HG03108 (cell line): ENCODE results near the gene NTM.

Source experiments
- ATAC-seq: cut with Tn5 transposase; IDR thresholded peaks from one replicate; pipeline ENCODE4 v1.9.1; 2021; ENCODE audit warnings: moderate library complexity; ENCODE audit not compliant: unreplicated experiment

NTM gene

GRCh38 chr11:131710511-131710910 lies 340.1 kb downstream of the NTM start:
- ATAC-seq, result no peak

DNA sequence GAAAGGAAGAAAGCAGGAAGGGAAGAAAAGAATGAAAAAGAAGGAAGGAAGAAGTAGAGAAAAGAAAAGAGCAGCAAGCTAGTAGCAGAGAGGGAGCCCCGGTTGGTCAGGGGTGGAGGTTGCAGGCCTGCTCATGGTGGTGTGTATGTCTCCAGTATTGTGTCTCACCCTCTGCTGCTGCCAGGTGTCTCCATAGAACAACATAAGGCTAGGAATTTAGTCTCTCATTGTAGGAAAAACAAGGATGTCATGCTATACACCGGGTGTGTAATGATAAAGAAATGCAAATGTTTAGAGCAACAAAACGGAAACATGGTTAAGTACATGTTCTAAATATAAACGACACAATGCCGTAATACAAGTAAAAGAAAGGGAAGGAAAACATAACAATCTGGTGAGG lies 342.5 kb downstream of the NTM start:
- no peak for ATAC-seq

GRCh38 chr11:131713529-131714134 lies 343.2 kb downstream of the NTM start:
- ATAC-seq, result no peak

- no peak for ATAC-seq
Measured at GRCh38 chr11:131717616-131718015, 347.2 kb downstream of the NTM start.

DNA sequence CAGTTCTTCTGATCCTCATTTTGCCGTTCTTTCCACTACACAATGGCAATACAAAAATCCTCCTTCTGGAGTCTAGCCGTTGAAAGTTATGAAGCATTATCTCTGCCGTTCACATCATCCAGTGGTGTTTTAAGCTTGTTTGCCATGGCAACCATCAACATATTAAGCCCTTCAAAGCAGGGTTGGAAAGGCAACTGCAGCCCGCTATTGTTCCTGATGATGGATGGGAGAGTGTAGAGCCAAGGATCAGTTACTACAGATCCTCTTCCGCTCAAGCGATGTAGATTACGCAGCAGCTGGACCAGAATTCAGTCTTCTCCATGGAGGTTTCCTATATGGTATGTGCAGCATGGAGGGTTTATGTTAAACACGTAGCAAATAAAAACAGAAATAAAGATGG lies 352.7 kb downstream of the NTM start:
- ATAC-seq, result no peak

DNA sequence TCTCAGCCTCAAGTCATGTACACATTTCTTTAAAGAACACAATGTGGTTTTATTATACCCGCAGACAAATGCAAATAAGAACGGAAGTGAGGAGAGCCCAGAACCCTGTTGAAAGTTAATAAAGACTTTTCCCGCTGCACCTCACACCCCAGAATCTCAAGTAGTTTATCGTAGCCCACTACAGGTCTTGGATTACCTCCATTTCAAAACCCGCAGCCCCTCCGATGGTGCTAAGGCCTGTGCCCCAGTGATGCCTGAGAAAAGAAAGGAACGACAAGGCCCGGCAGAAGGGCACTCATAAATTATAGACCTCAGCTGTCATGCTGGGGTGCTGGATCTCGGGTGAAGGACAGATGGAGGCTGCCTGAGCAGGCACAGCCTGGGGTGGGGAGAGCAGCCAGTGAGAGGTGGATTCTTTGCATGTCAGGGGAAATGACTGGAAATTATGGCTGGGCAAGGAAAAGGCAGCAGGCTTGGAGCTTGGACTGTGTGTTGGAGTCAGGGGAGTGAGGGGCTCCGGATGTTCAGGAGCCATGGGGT lies 354.1 kb downstream of the NTM start:
- ATAC-seq, result no peak

DNA sequence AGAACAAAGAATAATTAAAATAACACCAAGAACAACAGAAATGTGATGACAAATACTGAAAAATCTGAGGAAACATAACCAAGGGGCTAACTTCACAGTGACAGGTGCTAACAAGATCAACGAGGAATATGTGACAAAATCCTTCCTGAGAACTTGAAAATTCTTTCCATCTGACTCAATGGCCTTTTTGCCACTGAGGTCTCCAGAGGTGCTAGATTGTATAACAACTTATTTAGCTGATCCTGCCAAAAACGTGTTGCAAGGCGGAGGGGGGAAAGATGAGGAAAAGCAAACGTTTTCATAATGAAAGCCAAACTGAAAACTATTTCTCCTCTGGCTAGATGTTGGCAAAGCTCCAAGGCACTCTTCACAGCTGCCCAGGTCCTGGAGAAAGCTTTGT lies 364.5 kb downstream of the NTM start:
- ATAC-seq, result no peak

DNA sequence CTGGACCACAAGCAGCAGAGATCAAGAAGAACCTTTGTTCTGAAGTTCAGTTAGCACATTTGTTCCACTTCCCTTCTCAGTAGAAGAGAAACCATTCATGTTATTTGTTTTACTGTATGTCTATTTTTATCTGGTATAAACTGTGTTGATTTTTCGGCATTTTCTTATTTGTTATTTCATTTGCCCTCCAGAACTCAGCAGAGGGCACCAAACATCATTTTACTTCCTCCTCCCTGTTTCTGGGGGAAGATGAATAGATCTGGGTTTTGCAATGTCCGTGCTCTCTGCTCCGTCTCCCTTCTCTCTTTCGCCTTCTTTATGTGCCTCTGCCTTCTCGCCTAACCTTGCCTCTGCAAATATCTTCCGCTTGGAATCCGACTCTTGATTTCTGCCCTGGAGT lies 366.9 kb downstream of the NTM start:
- ATAC-seq, result no peak

DNA sequence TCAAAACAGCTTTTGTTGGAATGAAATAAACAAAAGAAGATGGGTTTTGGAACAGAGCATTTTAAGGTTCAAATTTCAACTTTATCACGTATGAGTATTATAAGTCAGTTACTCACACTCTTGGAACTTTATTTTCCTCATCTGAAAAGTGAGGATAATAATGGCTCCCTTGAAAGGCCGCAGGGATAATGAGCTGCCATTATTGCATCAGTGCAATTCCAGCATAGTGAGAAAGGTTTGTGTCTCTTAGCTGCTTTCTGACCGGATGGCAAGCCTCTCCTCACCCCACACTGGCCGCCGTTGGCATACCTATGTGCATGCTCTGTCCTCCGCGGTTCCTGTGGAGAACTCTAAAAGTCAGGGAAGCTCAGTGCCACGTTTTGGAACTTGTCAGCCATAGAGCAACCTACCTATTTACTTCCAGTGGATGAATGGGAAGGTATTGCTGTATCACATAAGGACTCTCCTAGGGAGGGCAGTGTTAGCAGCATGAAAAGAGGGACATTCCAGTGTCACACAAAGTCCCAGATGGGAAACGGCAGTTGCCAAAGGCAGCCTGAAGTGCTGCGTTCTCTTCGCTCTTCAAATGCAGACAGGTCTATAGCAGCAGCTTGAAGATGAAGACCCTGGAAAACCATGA lies 368.9 kb downstream of the NTM start:
- no peak for ATAC-seq

- no peak for ATAC-seq
Measured at GRCh38 chr11:131744847-131745246, 374.4 kb downstream of the NTM start.

- no peak for ATAC-seq
Measured at GRCh38 chr11:131745405-131745804, 375.0 kb downstream of the NTM start.

DNA sequence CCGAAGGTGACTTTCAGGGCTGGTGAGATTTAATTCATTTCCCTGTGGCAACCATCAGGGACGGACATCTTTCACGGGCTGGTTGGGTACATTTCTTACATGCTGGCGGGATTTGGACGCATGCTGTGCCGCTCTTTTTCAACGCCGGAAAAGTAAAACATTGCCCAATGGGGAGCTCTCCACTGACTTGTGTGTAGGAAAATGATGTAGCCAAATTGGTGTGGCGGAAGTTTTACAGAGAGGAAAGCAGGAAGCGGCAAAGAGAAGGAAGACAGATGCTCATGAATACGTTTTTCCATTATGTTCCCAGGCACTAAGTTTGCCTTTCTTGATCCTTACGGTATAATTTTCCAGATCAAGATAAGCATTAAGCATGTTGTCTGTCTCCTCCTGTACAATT lies 375.8 kb downstream of the NTM start:
- ATAC-seq, result no peak

- ATAC-seq, result no peak
Measured at GRCh38 chr11:131748151-131749050, 378.0 kb downstream of the NTM start.

DNA sequence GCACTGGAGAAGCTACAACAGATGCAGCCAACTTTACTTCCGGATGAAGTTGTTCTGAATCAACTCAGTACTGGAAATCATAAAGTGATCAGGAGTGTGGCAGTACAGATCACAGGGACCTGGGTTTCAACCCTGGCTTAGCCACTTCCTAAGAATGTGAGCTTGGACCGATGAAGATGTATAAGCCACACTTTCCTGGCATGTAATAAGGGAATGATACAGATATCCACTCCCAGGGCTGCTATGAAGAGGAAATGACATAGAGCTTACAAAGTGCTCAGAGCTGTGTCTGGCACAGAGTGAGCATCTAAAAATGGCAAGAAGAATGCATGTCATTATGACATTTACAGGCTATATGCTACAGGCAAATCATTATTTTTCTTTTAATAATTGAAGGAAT lies 378.7 kb downstream of the NTM start:
- no peak for ATAC-seq

- no peak for ATAC-seq
Measured at GRCh38 chr11:131750152-131750551, 379.7 kb downstream of the NTM start.

DNA sequence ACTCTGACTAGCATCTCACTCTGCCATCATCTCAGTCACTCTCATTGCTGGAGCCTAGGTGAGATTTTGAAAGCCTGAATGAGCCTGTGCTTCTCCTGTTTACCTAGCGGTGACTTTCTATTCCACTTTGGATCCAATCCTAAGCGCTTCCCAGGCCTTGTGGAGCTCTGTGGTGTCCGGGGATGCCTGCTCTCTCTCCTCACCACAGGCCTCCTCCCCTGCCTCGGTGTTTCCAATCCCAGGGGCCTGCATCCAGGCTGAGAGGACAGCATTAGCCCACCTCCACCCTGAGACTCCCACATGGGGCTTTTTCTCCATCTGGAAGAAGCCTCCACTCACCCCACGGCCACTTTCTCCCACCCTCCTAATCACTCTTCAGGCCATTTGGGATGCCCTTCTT lies 380.3 kb downstream of the NTM start:
- ATAC-seq, result no peak

DNA sequence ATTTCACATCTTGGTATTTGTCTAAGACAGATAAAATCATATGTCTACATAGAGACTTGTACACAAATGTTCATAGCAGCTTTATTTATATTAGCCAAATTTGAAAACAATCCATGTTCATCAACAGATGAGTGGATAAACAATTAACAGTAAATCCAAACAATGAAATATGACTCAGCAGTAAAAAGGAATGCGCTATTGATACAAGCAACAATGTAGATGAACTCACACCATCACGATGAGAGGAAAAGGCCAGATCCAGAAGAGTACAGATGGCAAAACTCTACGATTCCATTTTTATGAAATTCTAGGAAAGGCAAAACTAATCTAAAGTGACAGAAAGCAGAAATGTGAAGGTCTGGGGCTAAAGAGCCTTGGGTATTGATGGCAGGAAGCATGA lies 384.3 kb downstream of the NTM start:
- no peak for ATAC-seq

DNA sequence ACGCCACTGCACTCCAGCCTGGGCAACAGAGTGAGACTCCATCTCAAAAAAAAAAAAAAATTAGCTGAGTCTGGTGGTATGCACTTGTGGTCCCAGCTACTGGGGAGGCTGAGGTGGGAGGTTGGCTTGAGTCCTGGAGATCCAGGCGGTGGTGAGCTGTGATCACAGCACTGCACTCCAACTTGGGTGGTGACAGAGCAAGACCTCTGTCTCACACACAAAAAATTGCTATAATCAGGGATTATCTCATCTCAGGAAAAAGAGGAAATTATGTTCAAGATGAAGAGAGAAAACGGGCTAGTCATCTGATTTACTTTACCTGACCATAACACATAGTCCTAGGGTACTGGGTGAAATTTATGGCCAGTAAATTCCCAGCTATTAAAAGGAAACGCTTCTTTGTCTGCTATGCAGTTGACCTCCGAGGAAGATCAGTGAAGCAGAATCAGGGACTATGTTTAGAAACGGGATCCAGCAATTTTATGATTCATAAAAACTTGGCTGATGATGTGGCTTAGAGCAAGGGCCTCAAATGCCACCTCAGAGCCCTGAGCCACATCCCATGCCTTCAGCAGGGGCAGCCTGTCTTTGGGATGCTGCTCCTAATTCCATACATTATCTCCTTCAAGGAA lies 386.2 kb downstream of the NTM start:
- ATAC-seq, result no peak

DNA sequence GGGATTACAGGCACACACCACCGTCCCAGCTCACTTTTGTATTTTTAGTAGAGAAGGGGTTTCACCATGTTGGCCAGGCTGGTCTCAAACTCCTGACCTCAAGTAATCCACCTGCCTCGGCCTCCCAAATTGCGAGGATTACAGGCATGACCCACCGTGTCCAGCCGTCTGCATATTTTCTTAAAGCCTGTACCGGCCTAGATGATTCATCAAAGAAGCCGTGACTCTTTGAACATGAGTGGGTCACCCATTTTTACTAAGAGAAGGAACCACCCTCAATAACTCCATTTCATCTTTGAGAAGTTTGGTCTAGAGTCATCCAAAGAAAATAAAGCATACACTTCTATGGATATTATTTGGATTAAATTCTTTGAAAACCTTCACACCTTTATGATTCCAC lies 388.3 kb downstream of the NTM start:
- no peak for ATAC-seq

DNA sequence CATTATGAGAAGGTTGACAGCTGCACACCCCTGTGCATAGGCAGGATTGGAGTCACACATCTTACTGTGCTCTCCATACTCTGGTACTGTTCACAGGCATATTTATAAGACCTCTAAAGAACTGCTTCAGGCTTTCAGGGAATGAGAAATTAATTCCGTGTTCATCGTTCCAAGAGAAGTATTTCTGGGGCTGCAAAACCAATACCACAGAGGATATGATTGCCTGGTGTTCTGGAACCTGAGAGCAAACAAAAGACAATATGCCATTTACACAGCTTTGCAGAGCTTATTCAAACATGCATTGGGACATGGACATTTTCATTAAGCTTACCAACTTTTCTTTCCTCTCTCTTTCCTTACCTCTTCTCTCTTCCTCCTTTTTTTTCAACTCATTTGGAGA lies 388.7 kb downstream of the NTM start:
- no peak for ATAC-seq
